Erythroblast (primary cell): Measurements from ENCODE around the gene KCNMB2.

Experiments
- DNase-seq, 2 experiments: peaks; one replicate each; lab custom pipeline; 2025; lab: John Stamatoyannopoulos, UW
- GATA1 ChIP-seq: IDR thresholded peaks from 2 replicates; pipeline ENCODE4 v1.6.1; 2011; ENCODE audit warnings: low read depth, mild to moderate bottlenecking, control low read depth, low read length, moderate library complexity
- POLR2A ChIP-seq: IDR thresholded peaks from 2 replicates; pipeline ENCODE4 v1.6.1; 2011; ENCODE audit warnings: mild to moderate bottlenecking, low read length

KCNMB2 gene

DNA sequence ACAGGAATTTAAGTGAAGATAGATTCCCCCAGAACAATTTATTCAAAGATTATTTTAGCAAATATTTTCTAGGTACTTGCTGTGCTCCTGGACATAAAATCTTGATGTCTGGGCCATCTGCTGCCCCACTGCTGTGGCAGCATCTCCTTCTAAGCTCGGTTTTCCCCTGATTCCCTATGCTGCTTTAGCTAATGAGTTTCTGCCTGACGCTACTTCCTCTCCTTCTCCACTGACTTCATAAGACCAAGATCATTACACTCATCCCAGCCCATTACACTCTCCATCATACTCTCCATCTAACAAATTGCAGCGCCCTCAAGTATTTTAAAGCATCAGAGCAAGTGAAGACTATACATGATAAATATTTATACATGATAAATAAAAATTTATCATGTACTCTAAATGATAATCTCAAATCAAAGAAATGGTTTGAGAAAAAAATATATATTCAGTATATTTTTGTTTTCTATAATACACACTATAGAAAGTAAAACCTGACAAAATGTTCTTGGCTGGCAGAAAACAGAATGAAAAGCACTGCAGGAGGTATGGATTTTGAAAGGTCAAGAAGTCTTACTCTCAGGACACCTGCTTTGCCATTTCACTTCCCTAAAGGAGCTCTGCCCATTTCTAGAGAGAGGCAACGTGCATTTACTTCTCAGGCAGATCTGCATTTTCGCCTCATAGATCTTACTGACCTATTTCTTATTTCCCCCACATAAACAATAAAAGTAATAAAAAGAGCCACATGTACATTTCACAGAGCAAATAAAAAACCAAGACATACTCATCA is 232.0 kb downstream of the KCNMB2 start:
- DNase-seq: no peak
- TF ChIP-seq POLR2A (no peak), GATA1 (no peak)

GRCh38 chr3:178771511-178771910 is 235.3 kb downstream of the KCNMB2 start:
- TF ChIP-seq POLR2A (no peak), GATA1 (no peak)
- DNase-seq: no peak

GRCh38 chr3:178772746-178773145 is 236.5 kb downstream of the KCNMB2 start:
- no peak for TF ChIP-seq GATA1
- no peak for TF ChIP-seq POLR2A
- DNase-seq: no peak

DNA sequence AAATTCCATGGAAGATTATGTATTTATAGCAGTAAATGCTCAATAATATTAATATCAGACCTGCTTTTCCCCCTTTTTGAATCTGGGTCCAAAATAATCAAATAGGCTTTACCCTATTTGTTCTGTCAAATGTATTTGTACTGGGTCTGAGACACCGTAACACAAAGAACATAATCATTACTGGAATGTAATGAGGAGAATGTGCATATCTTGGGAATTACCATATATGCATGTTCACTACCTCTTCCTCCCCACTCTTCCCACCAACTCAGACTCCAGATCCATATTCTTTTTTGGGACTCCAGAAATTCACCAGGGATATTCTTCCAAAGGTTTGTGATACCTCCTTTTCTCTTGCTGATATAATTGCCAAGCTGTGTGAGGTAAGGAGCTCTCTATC is 237.1 kb downstream of the KCNMB2 start:
- no peak for DNase-seq
- no peak for TF ChIP-seq GATA1
- TF ChIP-seq POLR2A: no peak

DNA sequence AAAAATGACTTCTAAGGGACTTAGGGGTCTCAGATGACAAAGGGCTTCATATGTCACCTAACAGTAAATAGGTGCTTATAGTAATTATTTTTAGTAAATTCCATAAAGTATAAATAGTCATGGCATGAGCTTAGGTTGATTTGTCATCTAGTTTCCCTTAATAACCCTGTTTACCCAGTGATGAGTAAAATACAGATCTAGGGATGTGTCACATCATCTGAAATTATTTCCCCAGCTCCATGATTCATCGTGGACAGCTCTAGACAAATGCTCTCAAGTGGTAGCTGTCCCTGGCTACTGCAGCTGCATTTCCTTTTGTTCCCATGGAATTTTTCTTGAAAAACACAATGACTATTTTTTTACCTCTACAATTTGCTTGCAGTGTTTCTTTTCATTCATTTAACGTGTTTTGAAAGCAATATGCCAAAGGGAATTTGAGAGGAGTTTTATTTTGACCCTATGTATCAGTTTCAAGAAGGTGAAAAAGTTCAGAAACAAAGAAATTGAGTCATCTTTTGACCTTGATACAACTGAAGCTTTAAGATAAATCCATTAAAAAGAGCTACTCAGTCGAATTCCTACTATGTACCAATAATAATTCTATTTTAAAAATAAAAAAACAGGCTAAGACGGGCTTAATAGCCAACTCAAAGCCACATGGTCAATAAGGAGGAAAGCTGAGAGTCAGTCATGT is 241.6 kb downstream of the KCNMB2 start:
- TF ChIP-seq POLR2A: no peak
- no peak for TF ChIP-seq GATA1
- DNase-seq: no peak

DNA sequence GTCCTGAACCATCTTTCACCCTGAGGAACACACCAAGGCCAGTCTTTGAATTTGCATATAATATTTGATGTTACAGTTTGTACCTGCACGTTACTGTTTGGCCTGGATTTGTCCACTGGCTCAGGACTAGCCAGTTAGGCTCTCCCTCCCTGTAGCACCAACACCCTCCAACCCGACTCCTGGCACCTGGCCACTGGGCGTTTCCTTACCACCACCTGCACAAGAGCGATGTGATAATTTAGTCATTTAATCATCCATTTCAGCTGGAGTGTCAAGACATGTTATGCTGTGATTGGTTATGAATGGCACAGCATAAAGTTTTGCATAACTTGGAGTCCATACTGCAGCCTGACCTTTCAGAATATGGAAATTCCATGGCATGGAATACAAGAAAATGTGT is 242.4 kb downstream of the KCNMB2 start:
- DNase-seq: no peak
- TF ChIP-seq POLR2A: no peak
- no peak for TF ChIP-seq GATA1

- DNase-seq: no peak
- no peak for TF ChIP-seq POLR2A
- TF ChIP-seq GATA1: no peak
Measured at GRCh38 chr3:178785961-178786360, 249.7 kb downstream of the KCNMB2 start.

DNA sequence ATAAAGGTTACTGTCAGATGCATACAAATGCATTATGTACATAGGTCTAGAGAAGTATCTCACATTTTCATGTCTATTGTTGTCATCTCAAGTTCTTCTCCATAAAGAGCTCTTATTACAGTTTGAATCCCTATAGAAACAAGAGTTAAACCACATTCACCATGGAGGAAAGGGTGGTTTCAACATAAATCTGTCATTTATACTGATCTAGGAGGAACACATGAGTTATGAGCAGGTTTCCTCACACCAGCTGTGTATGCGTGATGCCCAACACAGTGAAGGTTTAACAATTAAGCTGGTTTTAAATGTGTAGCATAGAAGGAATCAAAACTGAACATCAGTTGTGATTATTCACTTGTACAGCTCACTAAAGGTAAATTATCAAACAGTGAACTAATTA is 251.7 kb downstream of the KCNMB2 start:
- TF ChIP-seq POLR2A (no peak), GATA1 (no peak)
- DNase-seq: no peak

- no peak for DNase-seq
- no peak for TF ChIP-seq POLR2A
Measured at GRCh38 chr3:178794711-178795110, 258.5 kb downstream of the KCNMB2 start.

DNA sequence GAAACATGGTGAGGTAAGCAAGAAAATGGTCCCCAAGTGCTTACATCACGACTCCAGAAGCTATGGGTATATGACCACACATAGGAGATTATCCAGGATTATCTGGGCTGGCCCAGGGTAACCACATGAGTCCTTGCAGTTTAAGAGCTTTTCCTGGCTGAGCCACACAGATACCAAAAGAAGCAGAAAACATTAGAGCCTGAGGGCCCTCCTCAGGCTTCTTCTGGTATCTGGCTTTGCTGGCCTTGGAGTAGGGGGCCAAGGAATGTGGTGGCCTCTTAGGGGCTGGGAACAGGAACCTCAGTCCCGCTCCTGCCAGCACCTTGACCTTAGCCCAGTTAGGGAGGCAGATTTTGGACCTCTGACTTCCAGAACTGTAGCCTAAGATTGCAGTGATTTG is 259.1 kb downstream of the KCNMB2 start:
- no peak for DNase-seq
- TF ChIP-seq POLR2A (no peak), GATA1 (no peak)

GRCh38 chr3:178802259-178802658 is 266.0 kb downstream of the KCNMB2 start:
- DNase-seq: no peak
- TF ChIP-seq GATA1 (no peak), POLR2A (no peak)

- DNase-seq: no peak
- TF ChIP-seq POLR2A (no peak), GATA1 (no peak)
Measured at GRCh38 chr3:178802993-178803693, 266.9 kb downstream of the KCNMB2 start.

GRCh38 chr3:178804606-178805005 is 268.4 kb downstream of the KCNMB2 start:
- TF ChIP-seq GATA1: no peak
- no peak for TF ChIP-seq POLR2A
- DNase-seq: no peak

GRCh38 chr3:178805741-178806140 is 269.5 kb downstream of the KCNMB2 start:
- no peak for DNase-seq
- TF ChIP-seq GATA1 (no peak), POLR2A (no peak)
